OCI-LY7 (cell line): ENCODE measurements around the gene INPP4A. TPM values are rescaled to one million over a fixed set of nuclear protein-coding genes. Genes with fewer than 3 reads are reported as not detected.

Experiments
- BruUV-seq: library from RNA; stranded (reverse); fragments of 400-500 nt; replicated peaks from 2 replicates; lab custom pipeline; 2021; lab: Mats Ljungman, UMichigan
- CTCF ChIA-PET: fragments of 300-600 bp; sonication (Branson Sonifier 250); formaldehyde crosslinking; loops from one replicate; lab custom pipeline; 2022; ENCODE audit warnings: antibody characterized with exemption; ENCODE audit not compliant: unreplicated experiment; lab: Charles Lee
- POLR2A ChIA-PET: fragments of 300-600 bp; sonication (Branson Sonifier 250); formaldehyde crosslinking; loops from one replicate; lab custom pipeline; 2022; ENCODE audit warnings: antibody characterized with exemption; lab: Charles Lee
- DNase-seq: peaks from one replicate; pipeline ENCODE4 v3.0.0-alpha.2; 2015; ENCODE audit warnings: low spot score
- H2AFZ ChIP-seq: fragments of 200-600 bp; sonication (generic), shearing (Covaris generic); 2 replicates; pipeline ENCODE4 v1.6.1; 2014; ENCODE audit warnings: mild to moderate bottlenecking, antibody characterized with exemption, low read length, moderate library complexity
- H3K27ac ChIP-seq: fragments of 200-600 bp; sonication (generic); 2 replicates; pipeline ENCODE4 v1.5.1; 2014; ENCODE audit warnings: mixed run types, low read depth, mild to moderate bottlenecking, moderate library complexity, low read length, inconsistent platforms; ENCODE audit not compliant: poor library complexity, severe bottlenecking
- H3K36me3 ChIP-seq: fragments of 200-600 bp; sonication (generic); 2 replicates; pipeline ENCODE4 v1.6.1; 2014; ENCODE audit warnings: mild to moderate bottlenecking, antibody characterized with exemption, low read length, moderate library complexity, mixed read lengths; ENCODE audit not compliant: insufficient read depth
- H3K4me1 ChIP-seq: fragments of 200-600 bp; sonication (generic); 2 replicates; pipeline ENCODE4 v1.5.1; 2014; ENCODE audit warnings: mild to moderate bottlenecking, low read length; ENCODE audit not compliant: insufficient read depth, poor library complexity, severe bottlenecking
- H3K4me2 ChIP-seq: fragments of 200-600 bp; sonication (generic); 2 replicates; pipeline ENCODE4 v1.6.1; 2014; ENCODE audit warnings: mild to moderate bottlenecking, low read length
- H3K4me3 ChIP-seq: fragments of 200-600 bp; sonication (generic); 2 replicates; pipeline ENCODE4 v1.5.1; 2014; ENCODE audit warnings: mild to moderate bottlenecking, low read depth, low read length; ENCODE audit not compliant: poor library complexity, severe bottlenecking
- H3K79me2 ChIP-seq: fragments of 200-600 bp; sonication (generic); 2 replicates; pipeline ENCODE4 v1.6.1; 2016; ENCODE audit warnings: low read depth, mild to moderate bottlenecking, low read length, moderate library complexity, mixed read lengths; ENCODE audit not compliant: insufficient read depth
- H3K9me2 ChIP-seq: fragments of 200-600 bp; sonication (generic); 2 replicates; pipeline ENCODE4 v1.6.1; 2016; ENCODE audit warnings: mild to moderate bottlenecking, low read length, mixed read lengths; ENCODE audit not compliant: insufficient read depth
- H3K9me3 ChIP-seq: fragments of 200-600 bp; sonication (generic); 2 replicates; pipeline ENCODE4 v1.6.1; 2014; ENCODE audit warnings: mild to moderate bottlenecking, mixed run types, low read length, mixed read lengths
- H4K20me1 ChIP-seq: fragments of 200-600 bp; sonication (generic); 2 replicates; pipeline ENCODE4 v1.6.1; 2014; ENCODE audit warnings: mild to moderate bottlenecking, antibody characterized with exemption, low read length, moderate library complexity, mixed read lengths; ENCODE audit not compliant: insufficient read depth
- EZH2phosphoT487 ChIP-seq: fragments of 200-600 bp; sonication (generic); IDR thresholded peaks from 2 replicates; pipeline ENCODE4 v1.6.1; 2018; ENCODE audit warnings: low read depth, borderline replicate concordance, mild to moderate bottlenecking, mixed run types, antibody characterized with exemption, low read length, moderate library complexity, mixed read lengths
- intact Hi-C: fragments of 100-400 bp; cut with micrococcal nuclease; formaldehyde crosslinking; loops from one replicate; pipeline ENCODE4 v1.10.0; 2022; ENCODE audit not compliant: unreplicated experiment
- total RNA-seq, 2 experiments: library from RNA; depleted of rRNA in 1 of 2; stranded (reverse); fragments of >200 nt in 1 of 2; shearing (Covaris generic) in 1 of 2; gene quantifications; 2 replicates each; pipeline ENCODE4 v1.2.3, GENCODE V29; 2014 to 2022
- TF ChIP-seq, protein P1 (sequence below): fragments of 200-600 bp; sonication (generic); conservative IDR thresholded peaks from 2 replicates; pipeline ENCODE4 v1.5.1; 2014; ENCODE audit warnings: mild to moderate bottlenecking, antibody characterized with exemption, low read length, moderate library complexity, mixed read lengths

The INPP4A gene
- total RNA-seq, 2 experiments from 2014 or later: 28.5 to 28.6 TPM

DNA sequence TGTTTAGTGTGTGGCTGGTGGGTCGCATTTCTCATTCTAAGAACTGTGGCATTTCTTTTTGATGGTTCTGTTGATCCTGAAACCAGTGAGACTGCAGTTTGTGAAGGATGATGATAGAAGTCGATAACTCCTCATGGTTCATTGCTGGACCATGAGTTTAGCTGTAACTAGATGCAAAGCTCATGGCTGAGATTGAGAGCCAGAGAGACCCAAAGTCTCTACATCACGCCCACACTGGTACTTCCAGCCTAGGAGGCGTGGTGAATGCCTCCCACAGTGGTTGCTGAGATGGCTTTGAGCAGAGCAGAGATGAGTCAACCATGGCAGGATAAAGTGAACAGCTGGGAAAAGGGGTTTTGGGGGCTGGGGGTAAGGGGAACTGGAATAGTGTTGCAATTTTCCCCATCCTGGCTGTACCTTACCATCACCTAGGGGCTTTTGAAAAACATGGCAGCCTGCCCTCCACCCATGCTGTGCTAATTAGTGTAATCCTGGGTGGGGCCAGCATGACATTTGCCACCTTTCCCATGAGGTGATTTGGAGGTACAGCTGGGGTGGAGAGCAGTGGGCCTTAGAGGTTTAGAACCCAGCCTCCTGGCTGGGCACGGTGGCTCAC lies 24.1 kb downstream of the INPP4A start:
- H3K4me2 ChIP-seq: no peak overlapping the region

DNA sequence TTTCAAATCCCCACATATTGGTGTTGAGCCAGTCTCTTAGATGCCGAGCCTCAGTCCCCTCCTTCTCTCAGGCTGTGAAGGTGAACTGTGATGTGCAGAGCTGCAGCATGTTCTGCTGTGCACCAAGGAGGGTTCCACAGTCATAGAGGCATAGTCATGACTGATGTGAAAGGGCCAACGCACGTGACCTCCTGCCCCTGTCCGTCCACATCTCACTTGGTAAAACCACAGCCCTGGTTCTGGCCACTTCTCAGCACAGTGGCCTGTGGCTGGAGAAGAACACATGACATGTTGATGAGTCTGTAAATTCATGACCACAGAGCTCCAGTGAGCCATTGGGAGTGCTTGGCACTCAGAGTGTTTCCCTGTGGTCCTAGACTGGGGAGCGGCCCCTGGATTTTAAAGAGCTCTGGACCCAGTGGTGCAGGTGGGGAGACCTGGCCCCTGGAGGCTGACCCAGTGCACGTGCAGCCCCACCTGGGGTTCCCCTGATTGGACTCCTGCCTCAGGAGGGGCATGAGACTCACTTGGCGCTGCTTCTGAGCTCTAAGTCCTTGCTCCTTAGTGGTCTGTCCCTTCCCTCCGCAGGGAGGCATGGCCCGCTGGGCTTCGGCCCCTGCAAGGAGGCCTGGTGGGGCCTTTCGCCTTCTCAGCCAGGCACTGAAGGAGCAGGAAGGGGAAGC lies 25.3 kb downstream of the INPP4A start:
- Histone ChIP-seq H3K9me3 (no peaks in the 10 kb centered on the region), H3K4me1 (peaks cover 3% of the 10 kb centered on the region), H2AFZ (no peak overlapping the region), H3K9me2 (no peaks in the 10 kb centered on the region), H3K27ac (no peak overlapping the region), H3K4me3 (no peak overlapping the region), H3K36me3 (no peaks in the 10 kb centered on the region), H3K79me2 (no peaks in the 10 kb centered on the region), H3K4me2 (no peak overlapping the region), H4K20me1 (no peaks in the 10 kb centered on the region)
- intact Hi-C loops: no loop called here
- DNase-seq: no peak
- no TSS peak for BruUV-seq
- CTCF ChIA-PET: no interaction called here
- POLR2A ChIA-PET: no interaction called here
- TF ChIP-seq, protein P1, sequence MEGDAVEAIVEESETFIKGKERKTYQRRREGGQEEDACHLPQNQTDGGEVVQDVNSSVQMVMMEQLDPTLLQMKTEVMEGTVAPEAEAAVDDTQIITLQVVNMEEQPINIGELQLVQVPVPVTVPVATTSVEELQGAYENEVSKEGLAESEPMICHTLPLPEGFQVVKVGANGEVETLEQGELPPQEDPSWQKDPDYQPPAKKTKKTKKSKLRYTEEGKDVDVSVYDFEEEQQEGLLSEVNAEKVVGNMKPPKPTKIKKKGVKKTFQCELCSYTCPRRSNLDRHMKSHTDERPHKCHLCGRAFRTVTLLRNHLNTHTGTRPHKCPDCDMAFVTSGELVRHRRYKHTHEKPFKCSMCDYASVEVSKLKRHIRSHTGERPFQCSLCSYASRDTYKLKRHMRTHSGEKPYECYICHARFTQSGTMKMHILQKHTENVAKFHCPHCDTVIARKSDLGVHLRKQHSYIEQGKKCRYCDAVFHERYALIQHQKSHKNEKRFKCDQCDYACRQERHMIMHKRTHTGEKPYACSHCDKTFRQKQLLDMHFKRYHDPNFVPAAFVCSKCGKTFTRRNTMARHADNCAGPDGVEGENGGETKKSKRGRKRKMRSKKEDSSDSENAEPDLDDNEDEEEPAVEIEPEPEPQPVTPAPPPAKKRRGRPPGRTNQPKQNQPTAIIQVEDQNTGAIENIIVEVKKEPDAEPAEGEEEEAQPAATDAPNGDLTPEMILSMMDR: no peak
- no peak for TF ChIP-seq EZH2phosphoT487

More for the DNA sequence above, 24.1 kb downstream of the INPP4A start:
- ChIA-PET POLR2A (interaction anchor here (0.6 kb wide), 1 partner anchor 507 kb away, joined by 5 read pairs; no protein-coding TSS in a partner anchor), CTCF (no interaction called here)
- intact Hi-C loops: no loop called here
- no peak for DNase-seq
- Histone ChIP-seq H3K9me2 (no peaks in the 10 kb centered on the region), H2AFZ (no peak overlapping the region), H3K79me2 (no peaks in the 10 kb centered on the region), H4K20me1 (no peaks in the 10 kb centered on the region), H3K4me1 (peaks cover 16% of the 10 kb centered on the region), H3K9me3 (no peaks in the 10 kb centered on the region), H3K27ac (no peak overlapping the region), H3K4me3 (no peak overlapping the region), H3K36me3 (no peaks in the 10 kb centered on the region)
- TF ChIP-seq EZH2phosphoT487: no peak
- TF ChIP-seq, protein P1: no peak
- no TSS peak for BruUV-seq

DNA sequence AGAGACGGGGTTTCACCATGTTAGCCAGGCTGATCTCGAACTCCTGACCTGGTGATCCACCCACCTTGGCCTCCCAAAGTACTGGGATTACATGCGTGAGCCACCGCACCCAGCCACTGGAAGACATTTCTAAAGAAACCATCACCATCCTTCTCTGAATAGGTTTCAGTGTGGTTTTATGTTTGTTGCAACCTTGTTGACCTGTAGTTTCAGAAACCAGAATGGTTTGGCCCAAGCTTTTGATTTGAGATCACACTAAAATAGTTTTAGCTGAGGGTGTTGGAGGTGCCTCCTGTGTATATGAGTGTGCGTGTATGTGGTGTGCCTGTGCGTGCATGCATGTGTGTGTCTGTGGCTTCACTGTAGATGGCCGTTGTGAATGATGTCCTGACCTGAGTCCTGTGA lies 26.2 kb downstream of the INPP4A start:
- CTCF ChIA-PET: interaction anchor here (1.4 to 1.6 kb wide), 2 partner anchors 10 to 17 kb away, joined by 4 to 5 read pairs; no protein-coding TSS in a partner anchor
- no peaks in the 10 kb centered on the region for H3K36me3 ChIP-seq
- no peaks in the 10 kb centered on the region for H3K9me2 ChIP-seq
- no peaks in the 10 kb centered on the region for H3K79me2 ChIP-seq
- H3K4me1 ChIP-seq: no peaks in the 10 kb centered on the region
- no peaks in the 10 kb centered on the region for H4K20me1 ChIP-seq
- TF ChIP-seq EZH2phosphoT487: no peak
- TF ChIP-seq, protein P1: no peak
- no TSS peak for BruUV-seq
- no peak overlapping the region for H2AFZ ChIP-seq
- no peak overlapping the region for H3K4me2 ChIP-seq
- intact Hi-C loops: no loop called here
- H3K27ac ChIP-seq: no peak overlapping the region
- H3K9me3 ChIP-seq: no peaks in the 10 kb centered on the region
- POLR2A ChIA-PET: interaction anchor here (0.9 to 2.0 kb wide), 3 partner anchors 9 to 15 kb away, joined by 3 to 6 read pairs (median 3); no protein-coding TSS in a partner anchor
- DNase-seq: no peak
- H3K4me3 ChIP-seq: no peak overlapping the region
